ENCODE measurements around the gene MITF.

GRCh38 chr3:69718866-69719586 is 20.2 kb upstream of the MITF start:
- TF ChIP-seq POLR2A (IDR thresholded peaks at IDR 0.05): no peak
- no peak for TF ChIP-seq CTCF (IDR thresholded peaks at IDR 0.05)

Measured in right lobe of liver (tissue), 4 donors.